Right atrium auricular region (tissue), 2 donors: ENCODE data around the gene AGBL4. TPM values are rescaled to one million over a fixed set of nuclear protein-coding genes. Genes with fewer than 3 reads are reported as not detected.

Experiments used
- DNase-seq: peaks from one replicate; pipeline ENCODE4 v3.0.0-alpha.2; 2019; ENCODE audit warnings: low spot score
- H3K27ac ChIP-seq, 2 donors: fragments of 200-600 bp; sonication (generic); 1 replicate in 1 of 2; 2 replicates in 1 of 2; pipeline ENCODE4 v1.5.1; 2016 to 2019
- H3K27me3 ChIP-seq, 2 donors: fragments of 200-600 bp; sonication (generic); one replicate each; pipeline versions ENCODE4 v1.5.1 to v1.6.0; 2017 to 2019
- H3K36me3 ChIP-seq: fragments of 200-600 bp; sonication (generic); one replicate; pipeline ENCODE4 v1.5.1; 2016
- H3K4me1 ChIP-seq, 2 donors: fragments of 200-600 bp; sonication (generic); one replicate each; pipeline versions ENCODE4 v1.5.1 to v1.6.0; 2017 to 2019
- H3K4me3 ChIP-seq, 2 donors: fragments of 200-600 bp; sonication (generic); 1 replicate in 1 of 2; 2 replicates in 1 of 2; pipeline ENCODE4 v1.5.1; 2017 to 2019; ENCODE audit warnings: mild to moderate bottlenecking in 1 of 2, moderate library complexity in 1 of 2
- H3K9me3 ChIP-seq, 2 donors: fragments of 200-600 bp; sonication (generic); one replicate each; pipeline ENCODE4 v1.5.1; 2019
- total RNA-seq, 2 donors: library from RNA; depleted of rRNA; stranded (reverse); fragments of >200 nt; gene quantifications; one replicate each; pipeline ENCODE4 v1.1.0, GENCODE V29; 2016
- TF ChIP-seq, protein P1 (sequence below), 2 donors: fragments of 200-600 bp; sonication (generic); IDR thresholded peaks; one replicate each; pipeline ENCODE4 v1.5.1; 2019; ENCODE audit warnings: antibody characterized with exemption in 2 of 2

Gene AGBL4
- total RNA-seq, 2 donors from 2014 or later = 0.94 to 1.7 TPM

DNA sequence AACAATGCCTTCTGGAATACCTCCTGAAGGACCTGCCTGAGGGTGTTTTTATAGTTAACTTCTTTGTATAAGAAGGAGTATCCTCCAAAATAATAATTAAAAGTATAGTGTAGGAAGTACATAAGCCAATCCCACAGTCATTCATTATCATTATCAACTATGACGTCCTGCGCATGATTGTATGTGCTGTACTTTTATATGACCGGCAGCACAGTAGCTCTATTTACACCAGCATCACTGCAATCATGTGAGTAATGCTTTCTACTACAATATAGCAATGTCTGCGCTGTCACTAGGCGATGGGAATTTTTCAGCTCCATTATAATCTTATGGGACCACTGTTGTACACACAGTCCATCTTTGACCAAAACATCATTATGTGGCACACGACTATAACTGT lies 1319.0 kb downstream of the AGBL4 start:
- TF ChIP-seq, protein P1, sequence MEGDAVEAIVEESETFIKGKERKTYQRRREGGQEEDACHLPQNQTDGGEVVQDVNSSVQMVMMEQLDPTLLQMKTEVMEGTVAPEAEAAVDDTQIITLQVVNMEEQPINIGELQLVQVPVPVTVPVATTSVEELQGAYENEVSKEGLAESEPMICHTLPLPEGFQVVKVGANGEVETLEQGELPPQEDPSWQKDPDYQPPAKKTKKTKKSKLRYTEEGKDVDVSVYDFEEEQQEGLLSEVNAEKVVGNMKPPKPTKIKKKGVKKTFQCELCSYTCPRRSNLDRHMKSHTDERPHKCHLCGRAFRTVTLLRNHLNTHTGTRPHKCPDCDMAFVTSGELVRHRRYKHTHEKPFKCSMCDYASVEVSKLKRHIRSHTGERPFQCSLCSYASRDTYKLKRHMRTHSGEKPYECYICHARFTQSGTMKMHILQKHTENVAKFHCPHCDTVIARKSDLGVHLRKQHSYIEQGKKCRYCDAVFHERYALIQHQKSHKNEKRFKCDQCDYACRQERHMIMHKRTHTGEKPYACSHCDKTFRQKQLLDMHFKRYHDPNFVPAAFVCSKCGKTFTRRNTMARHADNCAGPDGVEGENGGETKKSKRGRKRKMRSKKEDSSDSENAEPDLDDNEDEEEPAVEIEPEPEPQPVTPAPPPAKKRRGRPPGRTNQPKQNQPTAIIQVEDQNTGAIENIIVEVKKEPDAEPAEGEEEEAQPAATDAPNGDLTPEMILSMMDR (IDR thresholded peaks at IDR 0.05) = no peak
- Histone ChIP-seq H3K9me3 (no peaks in the 10 kb centered on the region), H3K27me3 (no peaks in the 10 kb centered on the region), H3K4me3 (no peak overlapping the region), H3K36me3 (no peaks in the 10 kb centered on the region), H3K27ac (no peak overlapping the region), H3K4me1 (no peaks in the 10 kb centered on the region)
- DNase-seq = no peak

DNA sequence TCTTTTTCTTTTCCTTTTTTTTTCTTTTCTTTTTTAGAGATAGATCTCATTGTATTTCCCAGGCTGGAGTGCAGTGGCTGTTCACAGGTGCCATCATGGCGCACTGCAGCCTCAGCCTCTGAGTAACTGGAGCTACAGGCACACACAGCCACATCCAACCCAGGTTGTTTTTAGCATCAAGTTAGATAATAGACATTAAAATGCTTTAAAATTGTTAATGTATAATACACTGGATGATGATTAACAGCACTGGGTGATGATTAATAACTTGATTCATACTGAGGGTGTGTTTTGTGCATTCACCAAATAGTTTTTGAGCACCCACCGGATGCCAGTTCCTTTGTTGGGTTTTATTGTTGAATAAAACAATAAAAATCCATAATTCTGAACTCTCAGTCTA lies 1322.3 kb downstream of the AGBL4 start:
- no peak for DNase-seq
- H3K4me1 ChIP-seq = no peaks in the 10 kb centered on the region
- H3K27ac ChIP-seq = no peak overlapping the region
- no peak overlapping the region for H3K4me3 ChIP-seq
- no peaks in the 10 kb centered on the region for H3K9me3 ChIP-seq
- H3K36me3 ChIP-seq = no peaks in the 10 kb centered on the region
- TF ChIP-seq, protein P1 (IDR thresholded peaks at IDR 0.05) = no peak
- H3K27me3 ChIP-seq = no peaks in the 10 kb centered on the region

DNA sequence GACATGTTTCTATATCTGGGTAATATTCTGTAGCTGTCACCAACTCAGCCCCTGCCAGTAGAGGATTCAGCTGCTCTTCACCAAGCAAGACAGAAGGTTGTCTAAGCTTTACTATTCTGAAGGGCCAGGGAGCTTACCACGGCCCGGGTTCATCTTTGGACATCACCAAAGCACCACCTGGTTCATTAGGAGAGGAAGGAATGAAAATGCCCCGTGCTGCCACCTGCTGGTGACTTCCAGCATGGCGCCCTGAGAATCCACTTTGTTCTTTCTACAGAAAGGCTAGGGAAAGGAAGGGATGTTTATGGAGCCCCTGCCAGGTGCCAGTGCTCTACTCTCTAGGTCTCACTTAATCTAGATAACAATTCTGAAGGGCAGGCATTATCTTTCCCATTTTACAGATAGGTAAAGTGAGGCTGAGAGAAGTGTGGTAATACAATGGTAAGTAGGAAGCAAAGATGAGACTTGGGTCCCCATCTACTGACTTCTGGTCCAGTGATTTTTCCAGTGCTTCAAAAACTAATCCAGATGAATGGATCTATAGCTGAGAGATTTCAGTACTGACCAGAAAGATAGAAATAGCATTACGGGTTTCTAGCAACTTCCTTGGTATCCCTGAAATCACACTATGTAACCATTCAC lies 1326.6 kb downstream of the AGBL4 start:
- no peak overlapping the region for H3K4me3 ChIP-seq
- H3K9me3 ChIP-seq = no peaks in the 10 kb centered on the region
- TF ChIP-seq, protein P1 (IDR thresholded peaks at IDR 0.05) = peak; percentile 68 to 91
- H3K4me1 ChIP-seq = no peaks in the 10 kb centered on the region
- no peaks in the 10 kb centered on the region for H3K36me3 ChIP-seq
- peak; percentile 78 for DNase-seq
- no peak overlapping the region for H3K27ac ChIP-seq
- H3K27me3 ChIP-seq = no peaks in the 10 kb centered on the region

DNA sequence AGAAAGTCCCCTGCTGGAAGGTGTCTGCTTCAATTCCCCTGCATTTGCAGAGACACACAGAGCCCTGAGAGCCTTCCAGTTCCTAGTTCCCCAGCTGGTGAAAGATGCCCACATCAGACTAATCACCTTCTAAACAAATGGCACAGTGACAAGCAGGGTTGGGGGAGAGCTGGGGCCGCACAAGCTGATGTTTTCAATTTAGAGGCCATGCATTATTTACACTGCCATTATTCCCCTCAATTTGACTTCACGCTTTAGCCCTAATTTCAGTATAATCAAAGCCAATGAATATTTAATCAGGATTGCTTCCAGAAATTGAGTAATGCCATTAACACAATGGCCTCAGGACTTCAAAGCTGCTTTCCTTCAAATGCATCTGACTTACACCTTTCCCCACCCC lies 1328.6 kb downstream of the AGBL4 start:
- TF ChIP-seq, protein P1 (IDR thresholded peaks at IDR 0.05) = no peak
- H3K27me3 ChIP-seq = no peaks in the 10 kb centered on the region
- no peak for DNase-seq
- H3K4me3 ChIP-seq = no peak overlapping the region
- no peak overlapping the region for H3K27ac ChIP-seq
- no peaks in the 10 kb centered on the region for H3K4me1 ChIP-seq
- H3K9me3 ChIP-seq = no peaks in the 10 kb centered on the region
- H3K36me3 ChIP-seq = no peaks in the 10 kb centered on the region

- Histone ChIP-seq H3K27me3 (no peaks in the 10 kb centered on the region), H3K9me3 (no peaks in the 10 kb centered on the region), H3K4me3 (no peak overlapping the region), H3K36me3 (no peaks in the 10 kb centered on the region), H3K4me1 (no peaks in the 10 kb centered on the region), H3K27ac (no peak overlapping the region)
- TF ChIP-seq, protein P1 (IDR thresholded peaks at IDR 0.05) = no peak
- no peak for DNase-seq
These were observed 1330.0 kb downstream of the AGBL4 start for GRCh38 chr1:48693674-48694320.
